HepG2 (cell line): ENCODE data around the gene ANKRD53. TPM values are rescaled to one million over a fixed set of nuclear protein-coding genes. Genes with fewer than 3 reads are reported as not detected.
A peak's percentile ranks its signal among the peaks of the same experiment; 100 is the strongest.

ENCODE experiments used
- EP300 ChIP-seq, 3 experiments: sonication (generic) in 1 of 3; formaldehyde crosslinking in 1 of 3; IDR thresholded peaks; 2 replicates each; pipeline versions ENCODE4 v1.5.1 to v1.6.1; 2011 to 2020; ENCODE audit warnings: low read depth in 2 of 3, low read length in 2 of 3, borderline replicate concordance in 1 of 3, improper control_type of control experiment in 1 of 3, mild to moderate bottlenecking in 1 of 3, missing genetic modification reagents in 1 of 3, moderate library complexity in 1 of 3
- FUBP1 ChIP-seq: sonication (generic); formaldehyde crosslinking; IDR thresholded peaks from 2 replicates; pipeline ENCODE4 v1.5.1; 2020; ENCODE audit warnings: missing genetic modification reagents, mild to moderate bottlenecking, borderline replicate concordance
- HDAC1 ChIP-seq: sonication (generic); formaldehyde crosslinking; IDR thresholded peaks from 2 replicates; pipeline ENCODE4 v1.5.1; 2020; ENCODE audit warnings: mild to moderate bottlenecking, missing genetic modification reagents
- HOXA3 ChIP-seq: sonication (generic); formaldehyde crosslinking; IDR thresholded peaks from 2 replicates; pipeline ENCODE4 v1.5.0; 2020; ENCODE audit warnings: missing genetic modification reagents
- ISL2 ChIP-seq: sonication (generic); formaldehyde crosslinking; IDR thresholded peaks from 2 replicates; pipeline ENCODE4 v1.5.0; 2020; ENCODE audit warnings: missing genetic modification reagents
- KIAA2018 ChIP-seq: sonication (generic); formaldehyde crosslinking; IDR thresholded peaks from 2 replicates; pipeline ENCODE4 v1.5.0; 2020; ENCODE audit warnings: mild to moderate bottlenecking, missing genetic modification reagents, borderline replicate concordance
- LCORL ChIP-seq, 2 experiments: fragments of 450-650 bp in 1 of 2; sonication (generic) in 1 of 2; formaldehyde crosslinking in 1 of 2; IDR thresholded peaks; 2 replicates each; pipeline versions ENCODE4 v1.5.0 to v1.6.1; 2017 to 2020; ENCODE audit warnings: antibody characterized with exemption in 1 of 2, missing genetic modification reagents in 1 of 2
- MXD3 ChIP-seq: IDR thresholded peaks from 2 replicates; pipeline ENCODE4 v1.6.1; 2016; ENCODE audit warnings: mild to moderate bottlenecking, missing biosample characterization, missing genetic modification reagents
- RNF2 ChIP-seq: fragments of 450-650 bp; conservative IDR thresholded peaks from 2 replicates; pipeline ENCODE4 v1.6.1; 2016; ENCODE audit warnings: low read depth
- SNAI1 ChIP-seq: sonication (generic); formaldehyde crosslinking; IDR thresholded peaks from 2 replicates; pipeline ENCODE4 v1.5.0; 2020; ENCODE audit warnings: mild to moderate bottlenecking, missing genetic modification reagents, borderline replicate concordance
- TOPORS ChIP-seq: sonication (generic); formaldehyde crosslinking; IDR thresholded peaks from 2 replicates; pipeline ENCODE4 v1.8.0; 2023; ENCODE audit warnings: mild to moderate bottlenecking, missing genetic modification reagents
- ZNF292 ChIP-seq: sonication (generic); formaldehyde crosslinking; IDR thresholded peaks from 2 replicates; pipeline ENCODE4 v1.8.1; 2022; ENCODE audit warnings: mild to moderate bottlenecking, low read depth, missing genetic modification reagents, borderline replicate concordance
- ZSCAN5A ChIP-seq: sonication (generic); formaldehyde crosslinking; IDR thresholded peaks from 2 replicates; pipeline ENCODE4 v1.8.0; 2022; ENCODE audit warnings: mild to moderate bottlenecking, missing genetic modification reagents, borderline replicate concordance
- polyA plus RNA-seq, 8 experiments: library from polyadenylated mRNA; depleted of rRNA in 3 of 8; stranded (reverse) in 7 of 8; unstranded in 1 of 8; fragments of >200 nt; fragmentation: Illumina TruSeq in 4 of 8; extraction: Trizol in 4 of 8; gene quantifications; 2 replicates each; pipeline versions ENCODE4 v1.2.1 to v1.2.3, GENCODE V29; 2011 to 2016; ENCODE audit warnings: low read depth in 4 of 8, missing spikeins in 1 of 8, mixed read lengths in 1 of 8; ENCODE audit not compliant: insufficient read depth in 1 of 8
- total RNA-seq, 5 experiments: library from RNA; depleted of rRNA; stranded (reverse); fragments of >200 nt; fragmentation: Illumina TruSeq; extraction: Trizol; gene quantifications; 2 replicates each; pipeline ENCODE4 v1.2.3, GENCODE V29; 2016; ENCODE audit warnings: low read depth in 1 of 5

ANKRD53 gene
- total and polyA plus RNA-seq, 2 of the 13 experiments (the other 11 are each of a cell fraction or from before 2014, with no cell fraction given): 0.15 TPM; not detected in 1

- TF ChIP-seq KIAA2018 (CRISPR knock-in tag): no peak
- TF ChIP-seq MXD3: 0 out of 2 replicates have a peak, but pooled peaks have one; percentile 8
- 0 out of 2 replicates have a peak, but pooled peaks have one; percentile 0 for TF ChIP-seq HOXA3 (CRISPR knock-in tag)
- no peak for TF ChIP-seq SNAI1 (CRISPR knock-in tag)
- TF ChIP-seq EP300 (IDR thresholded peaks at IDR 0.05; ENCODE audit: low read depth in 2 of 2, low read length in 2 of 2): no peak
- TF ChIP-seq EP300 (CRISPR knock-in tag; IDR thresholded peaks at IDR 0.05; ENCODE audit: borderline replicate concordance): no peak
- no peak for TF ChIP-seq LCORL (IDR thresholded peaks at IDR 0.05)
- TF ChIP-seq LCORL (CRISPR knock-in tag; IDR thresholded peaks at IDR 0.05): peak; percentile 74; the same call in 1 of the 2 replicates
- no peak for TF ChIP-seq ZSCAN5A (CRISPR knock-in tag)
- peak; percentile 70 for TF ChIP-seq HDAC1 (CRISPR knock-in tag)
- no peak for TF ChIP-seq TOPORS
- no peak for TF ChIP-seq RNF2
- no peak for TF ChIP-seq FUBP1
- TF ChIP-seq ISL2 (CRISPR knock-in tag): no peak
- peak; percentile 33; the same call in 1 of the 2 replicates for TF ChIP-seq ZNF292 (CRISPR knock-in tag)
Measured at GRCh38 chr2:70937866-70938585, 40.4 kb upstream of the ANKRD53 start (continued).
